HT1080 (cell line): ENCODE results near the gene REP15. TPM values are rescaled to one million over a fixed set of nuclear protein-coding genes. Genes with fewer than 3 reads are reported as not detected.

ENCODE experiments used
- total RNA-seq: library from RNA; depleted of rRNA; stranded (reverse); fragments of >200 nt; shearing (Covaris generic); gene quantifications from 2 replicates; pipeline ENCODE4 v1.2.3, GENCODE V29; 2014; rRNA removed

The REP15 gene
- total RNA-seq, 1 experiment from 2014 or later = 3.5 TPM

Other genes with a start within 250 kb of the REP15 start
- 0.35 and 0.37 TPM in 2 replicates for gene SMCO2, start 249.7 kb upstream of the REP15 start, total RNA-seq
- gene PPFIBP1, start 172.2 kb upstream of the REP15 start, total RNA-seq = 86.7 and 105 TPM in 2 replicates
- gene MRPS35, start 14.4 kb downstream of the REP15 start, total RNA-seq = 69.4 and 88.6 TPM in 2 replicates
- gene KLHL42, start 83.8 kb downstream of the REP15 start, total RNA-seq = 35.2 and 48.3 TPM in 2 replicates
- not detected in 2 replicates for gene MANSC4, start 83.8 kb downstream of the REP15 start, total RNA-seq